PC-3 (cell line): Measurements from ENCODE around the gene MRPL48. TPM values are rescaled to one million over a fixed set of nuclear protein-coding genes. Genes with fewer than 3 reads are reported as not detected.

ENCODE experiments used
- ATAC-seq: fragments of 200-7000 bp; cut with Tn5 transposase; 2 replicates; pipeline ENCODE4 v1.9.1; 2020; ENCODE audit warnings: mild to moderate bottlenecking, moderate library complexity
- Bru-seq: library from RNA; stranded (reverse); fragments of 400-500 nt; gene quantifications from one replicate; lab custom pipeline; 2021; lab: Mats Ljungman, UMichigan
- BruChase-seq, 2 experiments: library from RNA; stranded (reverse); fragments of 400-500 nt; gene quantifications; one replicate each; lab custom pipeline; 2021; lab: Mats Ljungman, UMichigan
- BruUV-seq: library from RNA; stranded (reverse); fragments of 400-500 nt; replicated peaks from 2 replicates; lab custom pipeline; 2021; lab: Mats Ljungman, UMichigan
- CTCF ChIA-PET: fragments of 300-600 bp; sonication (Branson Sonifier 250); formaldehyde crosslinking; loops from one replicate; lab custom pipeline; 2022; ENCODE audit warnings: antibody characterized with exemption; lab: Charles Lee
- POLR2A ChIA-PET: fragments of 300-600 bp; sonication (Branson Sonifier 250); formaldehyde crosslinking; loops from one replicate; lab custom pipeline; 2022; ENCODE audit warnings: antibody characterized with exemption; ENCODE audit not compliant: unreplicated experiment; lab: Charles Lee
- DNase-seq: peaks from one replicate; pipeline ENCODE4 v3.0.0-alpha.2; 2015
- H2AFZ ChIP-seq: fragments of 300-600 bp; sonication (generic); 2 replicates; pipeline ENCODE4 v1.6.0; 2016; ENCODE audit warnings: antibody characterized with exemption, low read length
- H3F3A ChIP-seq: fragments of 300-600 bp; sonication (generic); one replicate; pipeline ENCODE4 v1.6.0; 2017; ENCODE audit warnings: antibody characterized with exemption, low read length, control low read depth, mild to moderate bottlenecking; ENCODE audit not compliant: unreplicated experiment
- H3K27ac ChIP-seq: fragments of 300-600 bp; sonication (generic); 2 replicates; pipeline ENCODE4 v1.5.1; 2016; ENCODE audit warnings: mild to moderate bottlenecking, low read length
- H3K27me3 ChIP-seq: fragments of 300-600 bp; sonication (generic); 2 replicates; pipeline ENCODE4 v1.6.1; 2016; ENCODE audit warnings: low read length, mixed read lengths
- H3K36me3 ChIP-seq: fragments of 300-600 bp; sonication (generic); 2 replicates; pipeline ENCODE4 v1.6.1; 2016; ENCODE audit warnings: low read depth, mixed run types, low read length, mixed read lengths
- H3K4me1 ChIP-seq: fragments of 300-600 bp; sonication (generic); 2 replicates; pipeline ENCODE4 v1.5.1; 2016; ENCODE audit warnings: low read length; ENCODE audit not compliant: insufficient read depth
- H3K4me2 ChIP-seq: fragments of 300-600 bp; sonication (generic); 2 replicates; pipeline ENCODE4 v1.6.0; 2016; ENCODE audit warnings: low read length
- H3K4me3 ChIP-seq: fragments of 300-600 bp; sonication (generic); 2 replicates; pipeline ENCODE4 v1.5.1; 2016; ENCODE audit warnings: mild to moderate bottlenecking, low read length, mixed read lengths
- H3K79me2 ChIP-seq: fragments of 300-600 bp; sonication (generic); 2 replicates; pipeline ENCODE4 v1.6.1; 2017; ENCODE audit warnings: low read length, mixed read lengths
- H3K9ac ChIP-seq: fragments of 300-600 bp; sonication (generic); 2 replicates; pipeline ENCODE4 v1.6.0; 2016; ENCODE audit warnings: mild to moderate bottlenecking, low read length
- H3K9me2 ChIP-seq: fragments of 300-600 bp; sonication (generic); replicated peaks from 2 replicates; pipeline ENCODE4 v1.6.1; 2016; ENCODE audit warnings: mixed run types, low read length, mixed read lengths
- H3K9me3 ChIP-seq: fragments of 300-600 bp; sonication (generic); 2 replicates; pipeline ENCODE4 v1.6.1; 2016; ENCODE audit warnings: low read length, mixed read lengths
- H4K20me1 ChIP-seq: fragments of 300-600 bp; sonication (generic); 2 replicates; pipeline ENCODE4 v1.6.1; 2016; ENCODE audit warnings: low read length, mixed read lengths
- CTCF ChIP-seq: fragments of 300-600 bp; sonication (generic); conservative IDR thresholded peaks from 2 replicates; pipeline ENCODE4 v1.5.1; 2017; ENCODE audit warnings: antibody characterized with exemption, low read depth, mild to moderate bottlenecking, low read length
- EZH2 ChIP-seq: fragments of 300-600 bp; sonication (generic); IDR thresholded peaks from one replicate; pipeline ENCODE4 v1.6.1; 2017; ENCODE audit warnings: antibody characterized with exemption, mild to moderate bottlenecking, low read length; ENCODE audit not compliant: unreplicated experiment
- EZH2phosphoT487 ChIP-seq: fragments of 300-600 bp; sonication (generic); IDR thresholded peaks from 2 replicates; pipeline ENCODE4 v1.6.1; 2018; ENCODE audit warnings: mild to moderate bottlenecking, antibody characterized with exemption, low read length, borderline replicate concordance
- intact Hi-C: fragments of 100-400 bp; cut with micrococcal nuclease; formaldehyde crosslinking; loops from 2 replicates; pipeline ENCODE4 v1.9.0; 2023
- long read RNA-seq: library from polyadenylated mRNA; unstranded; transcript quantifications from one replicate; pipeline ENCODE4 v2.0.0, GENCODE V29; 2021; ENCODE audit not compliant: unreplicated experiment
- total RNA-seq: library from RNA; depleted of rRNA; stranded (reverse); fragments of >200 nt; gene quantifications from 2 replicates; pipeline ENCODE4 v1.2.3, GENCODE V29; 2014; rRNA removed

Gene MRPL48
- 48.0 and 80.8 TPM in 2 replicates for total RNA-seq
- Bru-seq, nascent RNA = percentile 69 among the genes with signal in this experiment
- BruChase-seq, experiment 1, labeled RNA remaining after a 6-hour chase = percentile 70 among the genes with signal in this experiment
- BruChase-seq, experiment 2, labeled RNA remaining after a 2-hour chase = percentile 66 among the genes with signal in this experiment
- long read RNA-seq, transcript MRPL48-201 (8 exons, 1,536 nt) = major isoform, 25 of 53 reads
- long read RNA-seq, partial matches to known transcripts = 8 of 53 reads
- long read RNA-seq, other reads (novel, unspliced or antisense) = 15 of 53 reads

- peak; percentile 98 for DNase-seq
- Histone ChIP-seq H3K9me2 (no peaks in the 10 kb centered on the region), H3K36me3 (no peaks in the 10 kb centered on the region), H3K9me3 (no peaks in the 10 kb centered on the region), H3K79me2 (peaks cover 30% of the 10 kb centered on the region), H3K4me1 (peaks cover 21% of the 10 kb centered on the region), H3K27ac (peak within 1 kb of the TSS; percentile 95), H2AFZ (peak within 1 kb of the TSS; percentile 90), H3F3A (no peaks in the 10 kb centered on the region), H3K27me3 (no peaks in the 10 kb centered on the region), H3K9ac (peak within 1 kb of the TSS; percentile 96), H3K4me3 (peak within 1 kb of the TSS; percentile 85), H4K20me1 (no peaks in the 10 kb centered on the region), H3K4me2 (peak within 1 kb of the TSS; percentile 92)
- TSS peak; percentile 91 for BruUV-seq
- CTCF ChIA-PET = interaction anchor here (0.7 to 1.1 kb wide), 2 partner anchors 64 to 143 kb away, joined by 6 to 16 read pairs; no protein-coding TSS in a partner anchor
- TF ChIP-seq EZH2phosphoT487 = no peak
- TF ChIP-seq CTCF = no peak
- TF ChIP-seq EZH2 = no peak
- ATAC-seq = peak; percentile 98
- intact Hi-C loops = loop anchor here (1.0 kb wide), 2 partner anchors 9 to 27 kb away; partner anchors contain the start of gene RAB6A
- POLR2A ChIA-PET = interaction anchor here (1.1 to 1.7 kb wide), 2 partner anchors 8 to 27 kb away, joined by 4 to 9 read pairs; partner anchors contain the start of gene RAB6A
Observed at GRCh38 chr11:73787643-73788558, at the start of gene MRPL48. Gene MRPL48 (plus strand): TSS chr11:73787874. CDS start chr11:73787972, 98 bp downstream.

- no peak overlapping the region for H3K4me2 ChIP-seq
- intact Hi-C loops = no loop called here
- no peaks in the 10 kb centered on the region for H3K4me1 ChIP-seq
- ChIA-PET CTCF (no interaction called here), POLR2A (no interaction called here)
- no peak for DNase-seq
- H2AFZ ChIP-seq = no peak overlapping the region
- no peaks in the 10 kb centered on the region for H3F3A ChIP-seq
- peaks cover 91% of the 10 kb centered on the region for H3K79me2 ChIP-seq
- TF ChIP-seq EZH2phosphoT487 = no peak
- TF ChIP-seq EZH2 = no peak
- TF ChIP-seq CTCF = no peak
- ATAC-seq = no peak
- no peaks in the 10 kb centered on the region for H3K9me2 ChIP-seq
- H3K27ac ChIP-seq = no peak overlapping the region
- H3K9me3 ChIP-seq = no peaks in the 10 kb centered on the region
- no TSS peak for BruUV-seq
- H3K4me3 ChIP-seq = no peak overlapping the region
- H3K27me3 ChIP-seq = no peaks in the 10 kb centered on the region
- no peaks in the 10 kb centered on the region for H3K36me3 ChIP-seq
- no peak overlapping the region for H3K9ac ChIP-seq
- no peaks in the 10 kb centered on the region for H4K20me1 ChIP-seq
Observed at GRCh38 chr11:73743045-73743444, 44.6 kb upstream of the MRPL48 start.
